Medulla oblongata (tissue), 1 donor: ENCODE data around the gene ADRA2B.
A peak's percentile ranks its signal among the peaks of the same experiment; 100 is the strongest.
"Not testable (repeated sequence)": the region's sequence is repeated elsewhere in the genome, so short reads cannot be mapped to it uniquely, and the experiment has no call there.

Source experiments
- DNase-seq: peaks from one replicate; pipeline ENCODE4 v3.0.0-alpha.2; 2015; ENCODE audit errors: extremely low spot score

ADRA2B gene

DNA sequence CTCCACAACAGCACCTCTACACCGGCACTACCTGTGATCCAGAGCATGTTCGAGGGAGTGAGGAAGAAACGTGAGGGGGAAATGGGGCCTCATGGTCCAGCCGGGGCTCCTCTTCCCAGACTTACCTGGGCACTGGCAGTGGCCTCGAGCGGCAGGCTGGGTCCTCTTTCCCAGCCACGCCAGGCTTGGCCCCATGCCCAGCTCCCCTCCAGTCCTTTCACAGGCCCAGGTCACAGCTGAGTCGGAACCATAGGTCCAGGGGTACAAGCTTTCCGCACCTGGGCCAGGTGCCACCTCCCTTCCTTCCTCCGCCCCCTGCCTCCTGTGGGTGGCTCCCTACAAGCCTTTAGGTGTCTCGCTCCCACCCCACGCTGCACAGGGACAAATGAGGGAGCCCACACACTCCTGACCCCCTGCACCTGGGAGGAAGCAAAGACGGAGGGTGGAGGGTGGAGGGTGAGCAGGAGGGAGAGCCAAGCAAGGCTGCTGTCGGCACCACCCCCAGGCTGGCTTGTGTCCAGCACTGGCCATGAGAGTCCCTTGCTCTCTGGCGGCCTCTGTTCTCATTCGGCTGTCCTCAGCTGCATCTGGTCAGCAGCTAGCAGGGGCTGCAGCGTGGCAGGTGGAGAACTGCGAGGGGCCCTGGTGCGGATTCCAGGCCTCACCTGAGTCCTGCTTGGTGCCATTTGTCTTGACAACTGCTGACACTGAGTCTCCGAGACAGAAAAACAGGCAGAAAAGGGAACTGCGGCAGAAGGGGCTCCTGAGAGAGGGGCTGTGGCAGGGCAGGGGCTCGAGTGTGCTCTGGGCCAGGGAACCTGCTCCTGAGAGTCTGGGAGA, 26.8 kb downstream of the ADRA2B start:
- DNase-seq: peak; percentile 39

- DNase-seq: no peak
These were observed 27.7 kb downstream of the ADRA2B start for GRCh38 chr2:96088340-96089335.

GRCh38 chr2:96087130-96087529, 29.2 kb downstream of the ADRA2B start:
- no peak for DNase-seq

GRCh38 chr2:96085541-96086355, 30.6 kb downstream of the ADRA2B start:
- no peak for DNase-seq

- not testable (repeated sequence) for DNase-seq
These were observed 31.4 kb downstream of the ADRA2B start for GRCh38 chr2:96084858-96085518.

DNA sequence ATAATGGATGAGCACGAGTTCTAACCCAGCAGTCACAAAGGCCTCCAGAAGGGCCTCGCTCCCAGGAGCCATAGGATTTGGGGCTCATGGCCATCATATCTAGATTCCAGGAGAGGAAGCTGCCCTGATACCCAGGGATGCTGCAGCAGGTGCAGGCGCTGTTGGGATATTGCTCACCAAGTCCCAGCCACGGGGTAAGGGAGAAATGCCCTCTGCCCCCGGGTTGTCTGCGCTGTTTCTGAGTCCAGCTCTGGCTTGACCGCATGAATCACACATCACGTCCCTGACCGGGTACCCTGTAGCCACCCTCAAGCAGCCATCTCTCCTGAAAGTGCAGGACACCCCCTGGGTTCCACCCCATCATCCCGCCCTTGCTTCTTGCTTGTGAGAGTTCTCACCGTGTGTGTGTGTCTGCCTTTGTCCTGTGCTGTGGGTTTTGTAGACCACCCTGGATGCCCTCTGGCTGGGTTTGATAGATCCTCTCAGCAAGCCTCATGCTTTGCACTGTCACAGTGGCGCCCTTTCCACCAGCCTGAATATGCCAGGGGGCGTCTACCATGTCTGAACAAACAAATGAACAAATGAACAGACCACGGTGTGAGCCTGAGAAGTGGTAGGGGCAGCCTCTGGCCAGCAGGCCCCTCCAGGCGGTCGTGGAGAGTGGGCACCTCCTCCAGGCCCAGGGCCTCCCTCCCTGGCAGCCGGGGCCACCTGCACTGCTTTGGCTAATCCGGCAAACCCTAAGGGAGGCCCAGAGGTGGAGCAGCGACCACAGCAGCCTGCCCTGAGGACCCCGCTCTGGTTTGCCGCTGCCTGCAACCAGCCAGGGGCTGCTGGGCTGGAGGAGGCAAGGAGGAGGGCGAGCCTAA, 32.1 kb downstream of the ADRA2B start:
- no peak for DNase-seq

GRCh38 chr2:96083064-96083939, 33.1 kb downstream of the ADRA2B start:
- DNase-seq: no peak

DNA sequence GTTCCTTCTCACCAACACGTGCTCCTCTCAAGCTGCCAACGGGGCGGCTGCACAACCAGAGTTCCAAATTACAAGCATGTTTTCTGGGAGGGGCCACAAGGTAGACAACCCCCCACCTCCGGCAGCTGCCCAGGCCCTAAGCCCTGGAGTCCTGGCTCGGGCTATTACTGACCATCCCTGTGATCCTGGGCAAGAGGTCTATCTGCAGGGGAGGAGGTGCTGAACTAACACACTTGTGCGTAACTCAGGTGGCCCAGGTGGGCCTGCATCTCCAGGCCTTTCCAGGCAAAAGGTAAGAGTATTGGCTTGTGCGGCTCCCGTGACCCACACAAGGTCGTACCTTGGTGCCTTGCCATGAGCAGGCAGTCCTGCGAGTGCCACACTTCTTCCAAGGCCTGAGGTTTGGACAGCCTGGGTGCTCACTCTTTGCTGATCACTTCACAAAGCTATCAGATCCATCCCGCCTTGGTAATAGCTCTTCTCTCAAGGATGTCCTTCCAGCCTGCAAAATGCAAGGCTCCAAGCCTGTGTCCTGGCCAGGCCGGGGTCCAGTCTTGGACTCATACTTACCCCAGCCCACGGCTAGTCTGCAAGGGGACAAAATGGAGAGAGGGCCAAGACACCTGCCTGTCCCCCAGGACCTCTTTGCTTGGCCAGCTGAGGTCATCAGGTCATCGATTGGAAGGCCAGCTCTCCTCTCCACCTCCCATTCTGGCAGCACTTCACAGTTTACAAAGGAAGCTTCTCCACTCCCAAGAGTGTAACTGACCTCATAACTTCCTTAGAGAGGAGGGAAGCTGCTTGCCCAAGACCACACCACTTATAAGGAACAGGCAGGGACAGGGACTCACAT, 33.9 kb downstream of the ADRA2B start:
- DNase-seq: no peak

DNA sequence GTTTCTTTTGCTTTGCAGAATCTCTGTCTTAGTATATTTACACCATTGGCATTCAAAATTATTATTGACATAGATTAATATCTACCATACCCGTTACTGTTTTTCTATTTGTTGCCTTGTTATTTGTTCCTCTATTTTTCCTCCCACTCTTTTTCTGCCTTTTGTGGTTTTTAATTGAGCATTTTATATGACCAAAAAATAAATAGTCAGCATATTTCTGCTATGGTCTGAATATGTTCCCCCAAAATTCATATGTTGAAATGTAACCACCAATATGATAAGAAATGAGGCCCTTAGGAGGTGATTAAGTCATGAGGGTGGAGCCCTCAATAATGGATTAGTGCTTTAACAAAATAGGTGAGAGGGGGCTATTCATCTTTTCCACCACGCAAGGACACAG, 35.3 kb downstream of the ADRA2B start:
- DNase-seq: no peak

- no peak for DNase-seq
These were observed 41.1 kb downstream of the ADRA2B start for GRCh38 chr2:96075199-96075771.

GRCh38 chr2:96074156-96074555, 42.2 kb downstream of the ADRA2B start:
- DNase-seq: no peak

- no peak for DNase-seq
These were observed 43.1 kb downstream of the ADRA2B start for GRCh38 chr2:96073170-96073775.

DNA sequence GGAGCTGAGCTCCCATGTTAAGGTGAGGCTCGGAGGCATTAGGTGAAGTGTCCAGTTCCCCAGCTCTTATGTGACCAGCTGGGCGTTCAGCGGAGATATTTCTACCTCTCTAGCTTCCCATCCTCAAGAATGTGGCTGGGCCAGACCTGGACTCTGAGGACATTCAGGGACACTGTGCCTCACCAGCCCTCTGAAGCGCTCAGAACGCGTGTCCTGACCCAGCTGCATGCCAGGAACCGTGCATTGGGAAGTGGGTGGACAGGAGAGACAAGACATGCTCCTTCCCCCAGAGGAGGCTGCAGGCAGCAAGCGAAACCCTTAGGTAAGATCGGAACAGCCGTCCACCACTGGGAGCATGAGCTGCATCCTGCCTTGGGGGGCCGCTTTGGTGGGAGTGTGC, 43.6 kb downstream of the ADRA2B start:
- DNase-seq: no peak

DNA sequence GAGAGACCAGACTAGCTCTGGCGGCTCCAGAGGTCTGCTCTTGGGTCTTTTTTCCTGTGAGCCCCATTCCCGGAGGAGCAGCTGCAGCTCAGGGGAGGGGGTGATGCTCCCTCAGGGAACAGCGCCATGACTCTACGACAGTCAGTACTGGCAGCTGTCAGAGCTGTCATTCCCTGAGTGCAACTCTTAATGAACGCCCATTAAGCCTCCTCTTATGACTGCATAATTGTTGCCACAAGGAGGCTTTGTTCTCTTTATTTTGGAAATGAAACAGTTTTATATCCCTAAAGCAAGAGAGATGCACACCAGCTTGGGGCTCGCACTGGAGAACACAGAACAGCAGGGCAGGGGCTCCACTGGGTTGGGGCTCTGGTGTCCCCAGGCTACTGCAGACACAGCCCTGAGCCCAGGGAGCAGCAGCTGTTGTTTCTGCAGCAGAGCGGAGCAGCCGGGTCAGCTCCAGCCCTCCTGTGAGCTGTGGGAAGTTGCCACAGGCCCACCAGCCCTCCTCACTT, 44.3 kb downstream of the ADRA2B start:
- DNase-seq: peak; percentile 53

- DNase-seq: not testable (repeated sequence)
These were observed 45.0 kb downstream of the ADRA2B start for GRCh38 chr2:96071087-96071976.

DNA sequence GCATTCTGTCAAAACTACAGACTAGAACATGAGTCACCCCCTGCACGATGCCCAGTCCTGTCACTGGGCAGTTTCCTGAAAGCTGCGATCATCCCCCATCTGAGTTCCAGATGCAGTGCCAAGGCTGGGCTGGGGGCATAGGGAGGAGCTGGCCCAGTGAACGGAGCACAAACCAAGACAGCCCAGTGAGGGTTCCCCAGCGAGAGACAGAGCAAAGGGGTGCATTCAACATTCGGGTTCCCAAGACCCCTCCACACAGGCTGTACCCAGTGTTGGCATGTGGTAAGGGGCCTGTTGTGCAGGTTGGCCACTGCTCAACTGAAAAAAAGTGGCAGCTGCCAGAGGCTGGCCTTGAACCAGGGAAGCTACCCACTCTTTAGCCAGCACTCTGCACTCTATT, 46.0 kb downstream of the ADRA2B start:
- DNase-seq: not testable (repeated sequence)
